ENCODE measurements around the gene RBM27.
"Not testable (repeated sequence)": the region's sequence is repeated elsewhere in the genome, so short reads cannot be mapped to it uniquely, and the experiment has no call there.

- not testable (repeated sequence) for TF ChIP-seq CTCF (IDR thresholded peaks at IDR 0.05; ENCODE audit: low read depth, low read length); EZH2phosphoT487 (IDR thresholded peaks at IDR 0.05; ENCODE audit: low read depth)
These were observed 7.4 kb downstream of the RBM27 start for GRCh38 chr5:146210810-146211209.

Measured in OCI-LY3 (cell line).